ENCODE measurements around the gene GJA9. TPM values are rescaled to one million over a fixed set of nuclear protein-coding genes. Genes with fewer than 3 reads are reported as not detected.
"Not testable (repeated sequence)": the region's sequence is repeated elsewhere in the genome, so short reads cannot be mapped to it uniquely, and the experiment has no call there.

Gene GJA9
- total RNA-seq, 1 donor from 2014 or later, result 1.7 TPM

- peak; percentile 97 for DNase-seq (ENCODE audit: low spot score)
Measured at GRCh38 chr1:38873027-38873969, 8.1 kb downstream of the GJA9 start, which contains the start of gene MYCBP. Gene MYCBP, minus strand, starts transcription at chr1:38873348. Its CDS starts 43 bp downstream, at chr1:38873305.

GRCh38 chr1:38872401-38873026 is 8.9 kb downstream of the GJA9 start:
- DNase-seq (ENCODE audit: low spot score), result peak; percentile 18

- DNase-seq (ENCODE audit: low spot score), result no peak
Measured at GRCh38 chr1:38870996-38871395, 10.4 kb downstream of the GJA9 start.

GRCh38 chr1:38867208-38867607 is 14.2 kb downstream of the GJA9 start:
- DNase-seq (ENCODE audit: low spot score), result no peak

- no peak for DNase-seq (ENCODE audit: low spot score)
Measured at GRCh38 chr1:38865112-38865715, 16.2 kb downstream of the GJA9 start.

GRCh38 chr1:38860454-38860795 is 21.0 kb downstream of the GJA9 start:
- no peak for DNase-seq (ENCODE audit: low spot score)

- DNase-seq (ENCODE audit: low spot score), result peak; percentile 99
Measured at GRCh38 chr1:38859561-38860453, 21.6 kb downstream of the GJA9 start, which contains the start of gene RRAGC. Gene RRAGC, minus strand, starts transcription at chr1:38859772. Its CDS starts 126 bp downstream, at chr1:38859646.

- DNase-seq (ENCODE audit: low spot score), result peak; percentile 48
Measured at GRCh38 chr1:38858833-38859560, 22.4 kb downstream of the GJA9 start.

GRCh38 chr1:38852780-38853179 is 28.6 kb downstream of the GJA9 start:
- DNase-seq (ENCODE audit: low spot score), result no peak

GRCh38 chr1:38848071-38848470 is 33.3 kb downstream of the GJA9 start:
- no peak for DNase-seq (ENCODE audit: low spot score)

- DNase-seq (ENCODE audit: low spot score), result no peak
Measured at GRCh38 chr1:38846210-38846609, 35.2 kb downstream of the GJA9 start.

GRCh38 chr1:38845088-38845487 is 36.3 kb downstream of the GJA9 start:
- DNase-seq (ENCODE audit: low spot score), result not testable (repeated sequence)

- no peak for DNase-seq (ENCODE audit: low spot score)
Measured at GRCh38 chr1:38840281-38840680, 41.1 kb downstream of the GJA9 start.

- DNase-seq (ENCODE audit: low spot score), result no peak
Measured at GRCh38 chr1:38839363-38839762, 42.0 kb downstream of the GJA9 start.

GRCh38 chr1:38836316-38836715 is 45.1 kb downstream of the GJA9 start:
- DNase-seq (ENCODE audit: low spot score), result not testable (repeated sequence)

- peak; percentile 89 for DNase-seq (ENCODE audit: low spot score)
Measured at GRCh38 chr1:38834937-38835827, 46.2 kb downstream of the GJA9 start.

- no peak for DNase-seq (ENCODE audit: low spot score)
Measured at GRCh38 chr1:38834221-38834782, 47.1 kb downstream of the GJA9 start.

- no peak for DNase-seq (ENCODE audit: low spot score)
Measured at GRCh38 chr1:38833146-38833545, 48.2 kb downstream of the GJA9 start.

- DNase-seq (ENCODE audit: low spot score), result no peak
Measured at GRCh38 chr1:38832370-38832734, 49.0 kb downstream of the GJA9 start.
